Caki2 (cell line): Measurements from ENCODE around the gene ABCC9. TPM values are rescaled to one million over a fixed set of nuclear protein-coding genes. Genes with fewer than 3 reads are reported as not detected.
"Not testable (repeated sequence)": the region's sequence is repeated elsewhere in the genome, so short reads cannot be mapped to it uniquely, and the experiment has no call there.

Experiments used
- DNase-seq: peaks from one replicate; pipeline ENCODE4 v3.0.0-alpha.2; 2015; ENCODE audit warnings: low read depth
- in situ Hi-C: cut with HindIII; loops from 2 replicates; pipeline ENCODE4 v1.10.0; 2016; ENCODE audit warnings: low sequenced_read_pairs, low pct_unique_long_range_greater_than_20kb, mixed read lengths
- total RNA-seq: library from RNA; depleted of rRNA; stranded (reverse); fragments of >200 nt; shearing (Covaris generic); gene quantifications from 2 replicates; pipeline ENCODE4 v1.2.3, GENCODE V29; 2014; ENCODE audit warnings: low replicate concordance

Gene ABCC9
- total RNA-seq, 1 experiment from 2014 or later, result 0.51 TPM

DNA sequence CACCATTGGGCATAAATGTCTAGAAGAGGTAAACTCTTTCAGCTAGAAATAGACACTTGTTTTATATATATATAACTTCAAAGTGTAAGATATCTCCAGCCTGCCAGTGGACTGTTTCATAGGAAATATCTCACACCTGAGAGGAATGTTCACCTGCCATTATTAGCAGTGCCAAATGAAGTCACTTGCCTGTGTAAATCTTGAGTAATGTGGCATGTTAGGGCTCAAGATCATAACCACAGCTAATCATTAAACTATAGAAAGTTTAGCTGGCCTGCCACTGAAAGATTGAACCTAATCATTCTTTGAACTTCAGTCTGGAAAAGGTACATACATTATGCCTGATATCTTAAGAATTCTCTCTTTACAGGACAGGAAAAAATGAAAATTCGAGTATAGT is 141.2 kb downstream of the ABCC9 start:
- DNase-seq, result no peak
- in situ Hi-C loops, result no loop called here

DNA sequence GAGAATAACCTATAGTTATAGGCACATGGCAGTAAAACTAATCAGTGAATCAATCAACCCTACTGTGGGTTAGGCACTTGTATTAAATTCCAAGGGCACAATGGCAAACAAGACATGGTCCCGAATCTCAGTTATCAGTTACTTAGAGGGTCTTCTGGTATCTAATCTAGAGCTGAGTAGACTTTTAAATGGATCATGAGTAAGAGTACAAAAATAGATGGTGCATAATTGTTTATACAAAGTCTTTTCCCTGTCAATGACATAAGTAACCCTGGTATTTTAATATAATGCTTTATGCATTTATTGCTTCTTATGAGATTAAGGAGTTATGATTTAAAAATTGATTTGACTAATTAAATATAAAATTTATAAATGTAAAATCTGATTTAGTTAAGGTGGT is 143.7 kb downstream of the ABCC9 start:
- no peak for DNase-seq
- in situ Hi-C loops, result no loop called here

- DNase-seq, result no peak
- in situ Hi-C loops, result no loop called here
These were observed 145.4 kb downstream of the ABCC9 start for GRCh38 chr12:21795648-21796328.

GRCh38 chr12:21794807-21795595 is 146.2 kb downstream of the ABCC9 start:
- DNase-seq, in situ Hi-C loops: not testable (repeated sequence)

DNA sequence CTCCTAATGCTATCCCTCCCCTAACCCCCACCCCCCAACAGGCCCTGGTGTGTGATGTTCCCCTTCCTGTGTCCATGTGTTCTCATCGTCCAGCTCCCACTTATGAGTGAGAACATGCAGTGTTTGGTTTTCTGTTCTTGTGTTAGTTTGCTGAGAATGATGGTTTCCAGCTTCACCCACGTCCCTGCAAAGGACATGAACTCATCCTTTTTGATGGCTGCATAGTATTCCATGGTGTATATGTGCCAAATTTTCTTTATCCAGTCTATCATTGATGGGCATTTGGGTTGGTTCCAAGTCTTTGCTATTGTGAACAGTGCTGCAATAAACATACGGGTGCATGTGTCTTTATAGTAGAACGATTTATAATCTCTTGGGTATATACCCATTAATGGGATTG is 151.5 kb downstream of the ABCC9 start:
- DNase-seq, in situ Hi-C loops: not testable (repeated sequence)

DNA sequence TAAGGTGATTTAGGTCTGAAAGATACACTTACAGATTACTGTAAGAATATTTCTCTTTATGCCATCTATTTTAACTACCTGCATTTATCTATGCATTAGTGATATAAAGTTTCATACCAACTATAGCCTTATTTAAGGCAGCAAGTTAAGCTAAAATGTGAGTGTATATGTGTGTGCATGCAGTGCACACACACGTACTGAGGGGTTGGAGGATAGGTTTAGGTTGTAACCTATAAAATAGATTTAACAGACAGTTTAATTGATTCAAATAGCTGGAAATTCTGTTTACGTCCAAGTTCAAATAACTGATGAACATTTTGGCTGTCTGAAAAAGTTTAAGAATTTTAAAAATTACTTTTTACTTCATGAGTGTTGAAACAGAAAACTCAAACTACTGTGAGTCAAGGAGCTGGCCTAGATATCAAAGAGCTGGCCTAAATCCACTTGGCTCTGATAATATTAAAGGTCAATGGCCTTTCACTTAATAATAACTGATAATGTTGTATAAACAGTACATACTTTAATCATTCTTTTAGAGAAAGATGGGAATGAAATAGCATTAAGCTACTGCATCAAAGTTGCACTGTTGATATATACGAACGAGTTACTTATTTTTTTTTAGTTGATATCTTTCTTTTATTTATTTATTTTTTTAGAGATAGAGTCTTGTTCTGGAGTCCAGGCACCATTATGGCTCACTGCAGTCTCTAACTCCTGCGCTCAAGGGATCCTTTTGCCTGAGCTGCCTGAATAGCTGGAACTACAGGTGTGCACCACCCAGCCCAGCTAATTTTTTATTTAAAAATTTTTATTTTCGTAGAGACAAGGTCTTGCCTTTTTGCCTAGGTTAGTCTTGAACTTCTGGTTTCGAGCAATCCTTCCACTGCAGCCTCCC is 152.9 kb downstream of the ABCC9 start:
- in situ Hi-C loops, result no loop called here
- DNase-seq, result no peak

GRCh38 chr12:21786041-21786531 is 155.1 kb downstream of the ABCC9 start:
- no peak for DNase-seq
- in situ Hi-C loops, result no loop called here

GRCh38 chr12:21782723-21783122 is 158.5 kb downstream of the ABCC9 start:
- in situ Hi-C loops, result not testable (repeated sequence)

DNA sequence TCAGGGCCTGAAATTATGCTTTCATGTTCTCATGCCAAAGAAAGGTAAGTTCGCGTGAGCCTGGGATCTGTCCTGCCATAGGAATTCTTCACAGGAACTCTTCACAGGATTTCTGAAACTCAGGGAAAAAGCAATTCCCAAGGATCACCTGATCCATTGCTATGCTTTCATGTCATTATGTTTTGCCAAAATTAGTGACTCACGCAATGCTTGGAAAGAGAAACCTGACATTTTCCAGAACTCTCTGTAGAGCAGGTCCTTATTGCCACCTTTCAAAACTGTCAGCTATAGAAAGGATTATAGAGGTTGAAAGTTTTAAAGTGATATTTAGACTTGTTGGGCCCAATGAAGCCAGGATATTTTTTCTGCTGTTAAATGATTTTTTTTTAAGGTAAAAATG is 160.4 kb downstream of the ABCC9 start:
- in situ Hi-C loops, result no loop called here

More at GRCh38 chr12:21782723-21783122, 158.5 kb downstream of the ABCC9 start:
- not testable (repeated sequence) for DNase-seq

DNA sequence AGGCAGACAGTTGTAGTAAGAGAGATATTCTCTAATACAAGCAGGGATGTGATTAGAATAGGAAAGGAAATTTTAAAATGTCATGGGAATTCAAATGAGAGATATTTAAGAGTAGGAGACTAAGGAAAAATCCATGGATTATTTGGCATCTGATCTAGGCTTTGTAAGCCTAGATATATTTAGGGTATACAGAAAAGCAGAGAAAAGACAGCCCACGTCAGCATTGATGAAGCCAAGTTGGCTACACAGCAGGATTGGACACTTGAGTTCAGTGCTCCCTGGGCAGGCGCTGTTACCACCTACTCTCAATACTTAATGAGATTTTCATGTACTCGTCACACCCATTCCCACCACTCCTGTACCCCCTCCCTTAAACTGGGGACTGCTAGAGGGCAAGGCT is 165.1 kb downstream of the ABCC9 start:
- in situ Hi-C loops, result no loop called here
- DNase-seq, result no peak

More for the DNA sequence above, 160.4 kb downstream of the ABCC9 start:
- DNase-seq, result no peak

DNA sequence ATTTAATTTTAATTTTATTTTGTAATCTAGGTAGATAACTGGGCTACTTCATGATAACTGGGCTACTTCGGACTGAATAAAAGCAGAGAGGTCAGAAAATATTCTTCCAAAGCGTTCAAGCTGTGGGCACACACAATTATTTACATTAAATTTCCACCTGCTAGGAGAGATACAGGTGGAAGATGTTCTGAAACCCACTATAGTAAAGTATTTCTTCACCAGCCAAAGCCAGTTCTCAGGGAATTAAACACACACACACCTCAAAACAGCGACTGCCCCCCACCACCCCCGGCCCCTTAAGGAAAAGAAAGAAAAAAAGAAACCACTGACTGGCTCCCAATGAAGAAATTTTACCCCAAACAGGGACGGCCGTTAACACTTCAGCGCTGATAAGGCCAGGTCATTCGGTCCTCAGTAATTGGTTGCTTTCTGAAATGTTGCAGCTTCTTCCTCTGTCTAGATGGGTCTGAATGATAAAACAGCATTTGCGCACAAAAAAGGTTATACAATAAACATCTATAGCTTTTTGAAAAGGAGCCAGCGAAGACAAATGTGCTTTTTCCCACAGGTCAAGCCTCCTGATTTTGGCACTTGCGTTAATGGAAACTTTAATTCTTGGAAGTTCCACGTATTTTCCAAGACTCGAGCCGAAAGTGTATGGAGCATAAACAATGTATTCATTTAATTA is 165.9 kb downstream of the ABCC9 start:
- in situ Hi-C loops, result no loop called here
- DNase-seq, result no peak

GRCh38 chr12:21774358-21775132 is 166.7 kb downstream of the ABCC9 start, which contains the start of gene KCNJ8:
TSS of gene KCNJ8 (minus strand) at chr12:21774706. CDS start at chr12:21773616, 1,090 bp downstream.
- peak; percentile 11 for DNase-seq
- in situ Hi-C loops, result no loop called here

DNA sequence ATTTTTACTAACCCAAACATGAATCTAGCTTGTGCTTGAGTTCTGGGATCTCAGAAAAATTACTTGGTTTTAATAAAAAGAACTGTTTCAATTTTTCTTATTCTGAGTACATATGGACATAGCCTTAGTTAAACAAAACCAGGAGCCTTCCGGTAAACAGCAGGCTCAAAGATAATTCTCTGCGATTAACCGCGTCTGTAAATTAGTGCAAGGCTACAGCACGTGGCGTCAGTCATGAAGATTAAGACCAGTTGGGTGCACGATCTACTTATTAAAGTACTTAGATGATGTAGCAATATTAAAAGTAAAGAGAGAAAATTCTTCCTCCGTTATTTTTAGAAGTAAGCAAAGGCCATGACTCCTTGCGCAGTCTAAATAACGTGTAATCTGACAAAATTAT is 167.4 kb downstream of the ABCC9 start:
- no peak for DNase-seq
- in situ Hi-C loops, result no loop called here

DNA sequence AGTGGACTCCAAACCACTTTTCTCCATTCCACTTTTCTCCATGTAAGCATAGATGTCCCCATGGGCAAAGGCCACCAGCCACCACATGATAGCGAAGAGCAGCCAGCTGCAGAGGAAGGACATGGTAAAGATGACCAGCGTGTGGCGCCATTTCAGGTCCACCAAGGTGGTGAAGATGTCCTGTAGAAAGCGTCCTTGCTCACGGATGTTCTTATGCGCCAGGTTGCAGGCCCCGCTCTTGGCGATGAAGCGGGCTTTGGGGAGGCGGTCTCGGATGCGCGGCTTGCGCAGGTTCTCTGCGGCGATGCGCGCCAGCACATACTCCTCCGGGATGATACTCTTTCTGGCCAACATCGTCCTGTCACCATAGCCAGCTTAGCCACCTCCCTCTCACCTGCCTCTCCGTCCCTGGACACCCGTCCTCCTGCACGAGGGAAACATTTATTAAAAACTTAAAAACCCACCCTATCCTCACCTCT is 167.9 kb downstream of the ABCC9 start:
- DNase-seq, result no peak
- in situ Hi-C loops, result no loop called here

DNA sequence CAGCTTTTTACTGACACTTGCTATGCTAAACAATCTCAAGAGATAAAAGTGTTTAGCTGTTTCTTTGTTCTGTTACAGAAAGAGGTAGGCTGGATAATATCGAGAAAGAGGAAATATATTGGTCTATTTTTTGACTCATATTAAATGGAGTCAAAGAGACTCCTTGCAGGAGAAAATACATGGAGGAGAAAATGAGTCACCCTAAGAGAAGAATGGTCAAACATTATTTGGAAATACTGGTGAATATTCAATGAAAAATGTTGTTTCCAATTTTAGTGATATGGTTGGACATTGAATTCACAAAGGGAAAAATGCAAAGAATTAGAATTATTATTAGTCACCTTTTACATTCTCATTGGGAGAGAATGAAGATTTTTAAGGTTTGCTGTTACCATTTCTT is 169.9 kb downstream of the ABCC9 start:
- in situ Hi-C loops, result no loop called here

DNA sequence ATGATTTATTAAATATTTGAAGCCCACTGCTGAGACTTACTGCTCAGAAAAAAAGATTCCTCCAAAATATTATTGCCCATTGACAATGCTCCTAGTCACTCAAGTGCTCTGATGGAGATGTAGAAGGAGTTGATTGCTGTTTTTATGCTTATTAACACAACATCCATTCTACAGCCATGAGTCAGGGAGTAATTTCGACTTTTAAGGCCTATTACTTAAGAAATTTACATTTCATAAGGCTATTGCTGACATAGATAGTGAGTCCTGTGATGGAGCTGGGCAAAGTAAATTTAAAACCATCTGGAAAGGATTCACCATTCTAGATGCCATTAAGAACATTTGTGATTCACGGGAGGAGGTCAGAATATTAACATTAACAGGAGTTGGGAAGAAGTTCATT is 171.9 kb downstream of the ABCC9 start:
- DNase-seq, result no peak
- in situ Hi-C loops, result no loop called here

More for the DNA sequence above, 169.9 kb downstream of the ABCC9 start:
- DNase-seq, result no peak

DNA sequence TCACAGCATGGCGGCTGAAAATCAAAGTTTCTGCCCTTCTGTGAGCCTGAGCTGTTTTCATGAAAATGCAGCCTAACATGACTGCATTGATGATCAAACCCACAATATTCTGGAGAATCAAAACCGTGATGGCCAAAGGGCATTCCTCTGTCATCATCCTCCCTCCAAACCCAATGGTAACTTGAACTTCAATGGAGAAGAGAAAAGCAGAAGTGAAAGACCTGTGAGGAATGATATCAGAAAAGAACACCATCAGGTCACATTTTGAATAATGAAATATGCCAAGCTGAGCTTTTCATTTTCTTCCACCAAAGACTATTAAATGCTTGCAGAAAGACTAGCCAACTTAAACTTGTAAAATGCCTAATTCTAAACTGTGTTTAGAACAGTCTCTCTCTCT is 174.8 kb downstream of the ABCC9 start:
- in situ Hi-C loops, result no loop called here
- DNase-seq, result no peak
